HEK293 (cell line): Measurements from ENCODE around the gene INF2.

Experiments
- SP2 ChIP-seq: fragments of 450-650 bp; formaldehyde crosslinking; IDR thresholded peaks from 2 replicates; pipeline ENCODE4 v1.5.1; 2016; ENCODE audit warnings: missing biosample characterization, missing genetic modification characterization
- YY1 ChIP-seq: fragments of 450-650 bp; formaldehyde crosslinking; IDR thresholded peaks from 2 replicates; pipeline ENCODE4 v1.5.1; 2018; ENCODE audit warnings: missing biosample characterization, missing genetic modification characterization
- ZBTB17 ChIP-seq: fragments of 450-650 bp; formaldehyde crosslinking; IDR thresholded peaks from 2 replicates; pipeline ENCODE4 v1.5.1; 2016; ENCODE audit warnings: missing biosample characterization, missing genetic modification characterization
- ZBTB48 ChIP-seq: fragments of 450-650 bp; formaldehyde crosslinking; IDR thresholded peaks from 2 replicates; pipeline ENCODE4 v1.5.1; 2016; ENCODE audit warnings: missing biosample characterization, missing genetic modification characterization
- ZBTB8A ChIP-seq: fragments of 450-650 bp; formaldehyde crosslinking; IDR thresholded peaks from 2 replicates; pipeline ENCODE4 v1.5.1; 2016; ENCODE audit warnings: missing biosample characterization, missing genetic modification characterization
- ZFP69B ChIP-seq: fragments of 450-650 bp; formaldehyde crosslinking; IDR thresholded peaks from 2 replicates; pipeline ENCODE4 v1.5.1; 2016; ENCODE audit warnings: missing biosample characterization, missing genetic modification characterization
- ZIC2 ChIP-seq: fragments of 450-650 bp; formaldehyde crosslinking; IDR thresholded peaks from 2 replicates; pipeline ENCODE4 v1.5.1; 2016; ENCODE audit warnings: missing biosample characterization, missing genetic modification characterization
- ZNF10 ChIP-seq: fragments of 450-650 bp; formaldehyde crosslinking; IDR thresholded peaks from 2 replicates; pipeline ENCODE4 v1.5.1; 2017; ENCODE audit warnings: missing biosample characterization, missing genetic modification characterization
- ZNF157 ChIP-seq: fragments of 450-650 bp; formaldehyde crosslinking; IDR thresholded peaks from 2 replicates; pipeline ENCODE4 v1.5.1; 2016; ENCODE audit warnings: missing biosample characterization, missing genetic modification characterization
- ZNF169 ChIP-seq: fragments of 450-650 bp; formaldehyde crosslinking; IDR thresholded peaks from 2 replicates; pipeline ENCODE4 v1.5.1; 2016; ENCODE audit warnings: missing biosample characterization, missing genetic modification characterization
- ZNF214 ChIP-seq: fragments of 450-650 bp; formaldehyde crosslinking; IDR thresholded peaks from 2 replicates; pipeline ENCODE4 v1.5.1; 2017; ENCODE audit warnings: missing biosample characterization, mild to moderate bottlenecking, missing genetic modification characterization, borderline replicate concordance
- ZNF239 ChIP-seq: fragments of 450-650 bp; formaldehyde crosslinking; IDR thresholded peaks from 2 replicates; pipeline ENCODE4 v1.5.1; 2016; ENCODE audit warnings: missing biosample characterization, missing genetic modification characterization
- ZNF248 ChIP-seq: fragments of 450-650 bp; formaldehyde crosslinking; IDR thresholded peaks from 2 replicates; pipeline ENCODE4 v1.5.1; 2017; ENCODE audit warnings: missing biosample characterization, missing genetic modification characterization
- ZNF354C ChIP-seq: fragments of 450-650 bp; formaldehyde crosslinking; IDR thresholded peaks from 2 replicates; pipeline ENCODE4 v1.5.1; 2016; ENCODE audit warnings: missing biosample characterization, missing genetic modification characterization, low read depth, borderline replicate concordance
- ZNF366 ChIP-seq: fragments of 450-650 bp; formaldehyde crosslinking; conservative IDR thresholded peaks from 2 replicates; pipeline ENCODE4 v1.5.1; 2016; ENCODE audit warnings: missing biosample characterization, missing genetic modification characterization
- ZNF426 ChIP-seq: fragments of 450-650 bp; formaldehyde crosslinking; IDR thresholded peaks from 2 replicates; pipeline ENCODE4 v1.5.1; 2017; ENCODE audit warnings: missing biosample characterization, missing genetic modification characterization, mild to moderate bottlenecking, inconsistent platforms, moderate library complexity
- ZNF544 ChIP-seq: fragments of 450-650 bp; formaldehyde crosslinking; IDR thresholded peaks from 2 replicates; pipeline ENCODE4 v1.5.0; 2017; ENCODE audit warnings: missing biosample characterization, missing genetic modification characterization
- ZNF626 ChIP-seq: fragments of 450-650 bp; sonication (Bioruptor Pico); formaldehyde crosslinking; IDR thresholded peaks from 2 replicates; pipeline ENCODE4 v1.5.1; 2018; ENCODE audit warnings: missing biosample characterization, missing genetic modification characterization, inconsistent platforms
- ZNF707 ChIP-seq: fragments of 450-650 bp; formaldehyde crosslinking; IDR thresholded peaks from 2 replicates; pipeline ENCODE4 v1.5.1; 2016; ENCODE audit warnings: missing biosample characterization, missing genetic modification characterization
- ZNF792 ChIP-seq: fragments of 450-650 bp; formaldehyde crosslinking; IDR thresholded peaks from 2 replicates; pipeline ENCODE4 v1.5.1; 2016; ENCODE audit warnings: missing biosample characterization, missing genetic modification characterization
- ZSCAN23 ChIP-seq: fragments of 450-650 bp; formaldehyde crosslinking; IDR thresholded peaks from 2 replicates; pipeline ENCODE4 v1.5.1; 2016; ENCODE audit warnings: missing biosample characterization, missing genetic modification characterization
- TF ChIP-seq, protein P1 (sequence below): fragments of 450-650 bp; formaldehyde crosslinking; IDR thresholded peaks from 2 replicates; pipeline ENCODE4 v1.5.1; 2016; ENCODE audit warnings: missing biosample characterization, missing genetic modification characterization, low read depth
- TF ChIP-seq, protein P2 (sequence below): fragments of 450-650 bp; formaldehyde crosslinking; IDR thresholded peaks from 2 replicates; pipeline ENCODE4 v1.5.1; 2016; ENCODE audit warnings: missing biosample characterization, missing genetic modification characterization
- TF ChIP-seq, protein P3 (sequence below): fragments of 450-650 bp; formaldehyde crosslinking; IDR thresholded peaks from 2 replicates; pipeline ENCODE4; 2016; ENCODE audit warnings: missing biosample characterization, missing genetic modification characterization
- TF ChIP-seq, protein P4 (sequence below): fragments of 450-650 bp; IDR thresholded peaks from 2 replicates; pipeline ENCODE4 v1.5.1; 2018; ENCODE audit warnings: missing biosample characterization, mild to moderate bottlenecking, missing genetic modification characterization
- TF ChIP-seq, protein P5 (sequence below): fragments of 450-650 bp; formaldehyde crosslinking; IDR thresholded peaks from 2 replicates; pipeline ENCODE4 v1.5.1; 2016; ENCODE audit warnings: missing biosample characterization, missing genetic modification characterization
- TF ChIP-seq, protein P6 (sequence below): fragments of 450-650 bp; formaldehyde crosslinking; IDR thresholded peaks from 2 replicates; pipeline ENCODE4 v1.5.1; 2016; ENCODE audit warnings: missing biosample characterization, missing genetic modification characterization
- TF ChIP-seq, protein P7 (sequence below): fragments of 450-650 bp; formaldehyde crosslinking; IDR thresholded peaks from 2 replicates; pipeline ENCODE4 v1.5.1; 2016; ENCODE audit warnings: missing biosample characterization, missing genetic modification characterization

Gene INF2

DNA sequence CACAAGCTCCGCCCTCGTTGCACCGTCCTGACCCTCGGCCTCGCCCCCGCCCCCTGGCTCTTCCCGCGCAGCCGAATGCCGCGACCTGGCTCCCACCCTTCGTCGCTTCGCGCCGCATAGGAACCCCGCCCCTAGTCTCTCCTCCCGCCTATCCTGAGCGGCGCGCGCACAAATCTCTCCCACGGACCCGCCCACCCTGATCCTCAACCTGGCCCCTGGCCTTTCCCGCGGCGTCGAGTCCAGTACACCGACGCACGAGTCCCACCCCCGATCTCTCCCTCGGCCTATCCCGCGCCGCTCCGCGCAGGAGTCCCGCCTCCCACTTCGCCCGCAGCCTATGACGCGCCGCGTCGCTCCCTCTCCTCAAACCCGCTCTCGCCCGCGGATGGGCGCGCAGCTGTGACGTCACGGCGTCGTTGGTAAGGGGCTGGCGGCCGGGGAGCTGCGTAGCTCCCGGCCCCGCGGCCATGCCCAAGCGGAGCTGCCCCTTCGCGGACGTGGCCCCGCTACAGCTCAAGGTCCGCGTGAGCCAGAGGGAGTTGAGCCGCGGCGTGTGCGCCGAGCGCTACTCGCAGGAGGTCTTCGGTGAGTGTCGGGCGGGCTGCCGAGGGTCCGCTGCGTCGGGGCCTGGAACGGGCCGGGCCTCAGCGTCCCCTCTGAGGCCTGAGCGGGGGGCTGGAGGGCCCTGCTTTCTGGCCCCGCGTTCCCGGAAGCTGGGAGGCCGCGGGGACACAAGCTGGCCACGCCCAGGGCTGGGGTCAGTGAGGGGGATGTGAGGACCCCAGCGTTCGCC is 63.5 kb downstream of the INF2 start, which contains the start of gene SIVA1 (continued):
- no peak for TF ChIP-seq ZNF354C (tag by site-specific recombination)
- peak; percentile 99 for TF ChIP-seq SP2
- no peak for TF ChIP-seq ZSCAN23
- TF ChIP-seq, protein P1, sequence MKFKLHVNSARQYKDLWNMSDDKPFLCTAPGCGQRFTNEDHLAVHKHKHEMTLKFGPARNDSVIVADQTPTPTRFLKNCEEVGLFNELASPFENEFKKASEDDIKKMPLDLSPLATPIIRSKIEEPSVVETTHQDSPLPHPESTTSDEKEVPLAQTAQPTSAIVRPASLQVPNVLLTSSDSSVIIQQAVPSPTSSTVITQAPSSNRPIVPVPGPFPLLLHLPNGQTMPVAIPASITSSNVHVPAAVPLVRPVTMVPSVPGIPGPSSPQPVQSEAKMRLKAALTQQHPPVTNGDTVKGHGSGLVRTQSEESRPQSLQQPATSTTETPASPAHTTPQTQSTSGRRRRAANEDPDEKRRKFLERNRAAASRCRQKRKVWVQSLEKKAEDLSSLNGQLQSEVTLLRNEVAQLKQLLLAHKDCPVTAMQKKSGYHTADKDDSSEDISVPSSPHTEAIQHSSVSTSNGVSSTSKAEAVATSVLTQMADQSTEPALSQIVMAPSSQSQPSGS = peak; percentile 97
- TF ChIP-seq, protein P2, sequence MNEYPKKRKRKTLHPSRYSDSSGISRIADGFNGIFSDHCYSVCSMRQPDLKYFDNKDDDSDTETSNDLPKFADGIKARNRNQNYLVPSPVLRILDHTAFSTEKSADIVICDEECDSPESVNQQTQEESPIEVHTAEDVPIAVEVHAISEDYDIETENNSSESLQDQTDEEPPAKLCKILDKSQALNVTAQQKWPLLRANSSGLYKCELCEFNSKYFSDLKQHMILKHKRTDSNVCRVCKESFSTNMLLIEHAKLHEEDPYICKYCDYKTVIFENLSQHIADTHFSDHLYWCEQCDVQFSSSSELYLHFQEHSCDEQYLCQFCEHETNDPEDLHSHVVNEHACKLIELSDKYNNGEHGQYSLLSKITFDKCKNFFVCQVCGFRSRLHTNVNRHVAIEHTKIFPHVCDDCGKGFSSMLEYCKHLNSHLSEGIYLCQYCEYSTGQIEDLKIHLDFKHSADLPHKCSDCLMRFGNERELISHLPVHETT = no peak
- TF ChIP-seq YY1 (tag by site-specific recombination) = peak; percentile 80; the same call in 1 of the 2 replicates
- peak; percentile 36 for TF ChIP-seq ZIC2 (tag by site-specific recombination)
- TF ChIP-seq ZFP69B (tag by site-specific recombination) = peak; percentile 35; the same call in 1 of the 2 replicates
- TF ChIP-seq ZNF157 (tag by site-specific recombination) = no peak
- TF ChIP-seq ZNF10 = peak; percentile 42; the same call in 1 of the 2 replicates
- TF ChIP-seq, protein P3, sequence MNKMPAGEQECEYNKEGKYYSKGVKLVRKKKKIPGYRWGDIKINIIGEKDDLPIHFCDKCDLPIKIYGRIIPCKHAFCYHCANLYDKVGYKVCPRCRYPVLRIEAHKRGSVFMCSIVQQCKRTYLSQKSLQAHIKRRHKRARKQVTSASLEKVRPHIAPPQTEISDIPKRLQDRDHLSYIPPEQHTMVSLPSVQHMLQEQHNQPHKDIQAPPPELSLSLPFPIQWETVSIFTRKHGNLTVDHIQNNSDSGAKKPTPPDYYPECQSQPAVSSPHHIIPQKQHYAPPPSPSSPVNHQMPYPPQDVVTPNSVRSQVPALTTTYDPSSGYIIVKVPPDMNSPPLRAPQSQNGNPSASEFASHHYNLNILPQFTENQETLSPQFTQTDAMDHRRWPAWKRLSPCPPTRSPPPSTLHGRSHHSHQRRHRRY = no peak
- TF ChIP-seq, protein P4, sequence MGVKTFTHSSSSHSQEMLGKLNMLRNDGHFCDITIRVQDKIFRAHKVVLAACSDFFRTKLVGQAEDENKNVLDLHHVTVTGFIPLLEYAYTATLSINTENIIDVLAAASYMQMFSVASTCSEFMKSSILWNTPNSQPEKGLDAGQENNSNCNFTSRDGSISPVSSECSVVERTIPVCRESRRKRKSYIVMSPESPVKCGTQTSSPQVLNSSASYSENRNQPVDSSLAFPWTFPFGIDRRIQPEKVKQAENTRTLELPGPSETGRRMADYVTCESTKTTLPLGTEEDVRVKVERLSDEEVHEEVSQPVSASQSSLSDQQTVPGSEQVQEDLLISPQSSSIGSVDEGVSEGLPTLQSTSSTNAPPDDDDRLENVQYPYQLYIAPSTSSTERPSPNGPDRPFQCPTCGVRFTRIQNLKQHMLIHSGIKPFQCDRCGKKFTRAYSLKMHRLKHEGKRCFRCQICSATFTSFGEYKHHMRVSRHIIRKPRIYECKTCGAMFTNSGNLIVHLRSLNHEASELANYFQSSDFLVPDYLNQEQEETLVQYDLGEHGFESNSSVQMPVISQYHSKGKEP (tag by site-specific recombination) = no peak
- no peak for TF ChIP-seq ZNF239
- TF ChIP-seq ZNF169 (tag by site-specific recombination) = no peak
- peak; percentile 87 for TF ChIP-seq ZBTB8A
- no peak for TF ChIP-seq ZNF707 (tag by site-specific recombination)
- TF ChIP-seq ZNF544 (tag by site-specific recombination) = no peak
- TF ChIP-seq ZNF626 (tag by site-specific recombination) = no peak
- peak; percentile 99 for TF ChIP-seq ZBTB48
- no peak for TF ChIP-seq ZNF426 (tag by site-specific recombination)
- 0 out of 2 replicates have a peak, but pooled peaks have one; percentile 44 for TF ChIP-seq ZNF792 (tag by site-specific recombination)
- no peak for TF ChIP-seq ZNF248 (tag by site-specific recombination)
- peak; percentile 68 for TF ChIP-seq ZBTB17
- TF ChIP-seq, protein P5, sequence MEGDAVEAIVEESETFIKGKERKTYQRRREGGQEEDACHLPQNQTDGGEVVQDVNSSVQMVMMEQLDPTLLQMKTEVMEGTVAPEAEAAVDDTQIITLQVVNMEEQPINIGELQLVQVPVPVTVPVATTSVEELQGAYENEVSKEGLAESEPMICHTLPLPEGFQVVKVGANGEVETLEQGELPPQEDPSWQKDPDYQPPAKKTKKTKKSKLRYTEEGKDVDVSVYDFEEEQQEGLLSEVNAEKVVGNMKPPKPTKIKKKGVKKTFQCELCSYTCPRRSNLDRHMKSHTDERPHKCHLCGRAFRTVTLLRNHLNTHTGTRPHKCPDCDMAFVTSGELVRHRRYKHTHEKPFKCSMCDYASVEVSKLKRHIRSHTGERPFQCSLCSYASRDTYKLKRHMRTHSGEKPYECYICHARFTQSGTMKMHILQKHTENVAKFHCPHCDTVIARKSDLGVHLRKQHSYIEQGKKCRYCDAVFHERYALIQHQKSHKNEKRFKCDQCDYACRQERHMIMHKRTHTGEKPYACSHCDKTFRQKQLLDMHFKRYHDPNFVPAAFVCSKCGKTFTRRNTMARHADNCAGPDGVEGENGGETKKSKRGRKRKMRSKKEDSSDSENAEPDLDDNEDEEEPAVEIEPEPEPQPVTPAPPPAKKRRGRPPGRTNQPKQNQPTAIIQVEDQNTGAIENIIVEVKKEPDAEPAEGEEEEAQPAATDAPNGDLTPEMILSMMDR = no peak
- TF ChIP-seq ZNF214 = no peak
- TF ChIP-seq ZNF366 (tag by site-specific recombination) = no peak
- TF ChIP-seq, protein P6, sequence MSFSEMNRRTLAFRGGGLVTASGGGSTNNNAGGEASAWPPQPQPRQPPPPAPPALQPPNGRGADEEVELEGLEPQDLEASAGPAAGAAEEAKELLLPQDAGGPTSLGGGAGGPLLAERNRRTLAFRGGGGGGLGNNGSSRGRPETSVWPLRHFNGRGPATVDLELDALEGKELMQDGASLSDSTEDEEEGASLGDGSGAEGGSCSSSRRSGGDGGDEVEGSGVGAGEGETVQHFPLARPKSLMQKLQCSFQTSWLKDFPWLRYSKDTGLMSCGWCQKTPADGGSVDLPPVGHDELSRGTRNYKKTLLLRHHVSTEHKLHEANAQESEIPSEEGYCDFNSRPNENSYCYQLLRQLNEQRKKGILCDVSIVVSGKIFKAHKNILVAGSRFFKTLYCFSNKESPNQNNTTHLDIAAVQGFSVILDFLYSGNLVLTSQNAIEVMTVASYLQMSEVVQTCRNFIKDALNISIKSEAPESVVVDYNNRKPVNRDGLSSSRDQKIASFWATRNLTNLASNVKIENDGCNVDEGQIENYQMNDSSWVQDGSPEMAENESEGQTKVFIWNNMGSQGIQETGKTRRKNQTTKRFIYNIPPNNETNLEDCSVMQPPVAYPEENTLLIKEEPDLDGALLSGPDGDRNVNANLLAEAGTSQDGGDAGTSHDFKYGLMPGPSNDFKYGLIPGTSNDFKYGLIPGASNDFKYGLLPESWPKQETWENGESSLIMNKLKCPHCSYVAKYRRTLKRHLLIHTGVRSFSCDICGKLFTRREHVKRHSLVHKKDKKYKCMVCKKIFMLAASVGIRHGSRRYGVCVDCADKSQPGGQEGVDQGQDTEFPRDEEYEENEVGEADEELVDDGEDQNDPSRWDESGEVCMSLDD (tag by site-specific recombination) = peak; percentile 88; the same call in 1 of the 2 replicates
- TF ChIP-seq, protein P7, sequence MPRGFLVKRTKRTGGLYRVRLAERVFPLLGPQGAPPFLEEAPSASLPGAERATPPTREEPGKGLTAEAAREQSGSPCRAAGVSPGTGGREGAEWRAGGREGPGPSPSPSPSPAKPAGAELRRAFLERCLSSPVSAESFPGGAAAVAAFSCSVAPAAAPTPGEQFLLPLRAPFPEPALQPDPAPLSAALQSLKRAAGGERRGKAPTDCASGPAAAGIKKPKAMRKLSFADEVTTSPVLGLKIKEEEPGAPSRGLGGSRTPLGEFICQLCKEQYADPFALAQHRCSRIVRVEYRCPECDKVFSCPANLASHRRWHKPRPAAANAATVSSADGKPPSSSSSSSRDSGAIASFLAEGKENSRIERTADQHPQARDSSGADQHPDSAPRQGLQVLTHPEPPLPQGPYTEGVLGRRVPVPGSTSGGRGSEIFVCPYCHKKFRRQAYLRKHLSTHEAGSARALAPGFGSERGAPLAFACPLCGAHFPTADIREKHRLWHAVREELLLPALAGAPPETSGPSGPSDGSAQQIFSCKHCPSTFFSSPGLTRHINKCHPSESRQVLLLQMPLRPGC (tag by site-specific recombination) = peak; percentile 56; the same call in 1 of the 2 replicates
